Keratinocyte (primary cell): Measurements from ENCODE around the gene SGMS2. TPM values are rescaled to one million over a fixed set of nuclear protein-coding genes. Genes with fewer than 3 reads are reported as not detected.

ENCODE experiments used
- DNase-seq: peaks from one replicate; pipeline ENCODE4 v3.0.0-alpha.2; 2011; ENCODE audit warnings: low read depth, missing footprints, low spot score
- FAIRE-seq: peaks from 2 replicates; lab custom pipeline; 2011; peaks lifted over from hg19 to GRCh38; lab: Jason Lieb, UNC
- H2AFZ ChIP-seq: 2 replicates; pipeline ENCODE4 v1.6.0; 2012; ENCODE audit warnings: low read length, control low read depth, inconsistent platforms; ENCODE audit not compliant: control insufficient read depth
- H3K27ac ChIP-seq: 2 replicates; pipeline ENCODE4 v1.5.1; 2011; ENCODE audit warnings: low read length; ENCODE audit not compliant: control insufficient read depth, insufficient read depth
- H3K27me3 ChIP-seq: 3 replicates; pipeline ENCODE4 v1.6.0; 2011; ENCODE audit warnings: low read length; ENCODE audit not compliant: control insufficient read depth, insufficient read depth; ENCODE audit errors: extremely low read depth
- H3K36me3 ChIP-seq, 2 experiments: 2 replicates in 1 of 2; 3 replicates in 1 of 2; pipeline ENCODE4 v1.5.1; 2011; ENCODE audit warnings: low read length in 2 of 2, mild to moderate bottlenecking in 1 of 2; ENCODE audit not compliant: control insufficient read depth in 2 of 2, insufficient read depth in 2 of 2; ENCODE audit errors: extremely low read depth in 1 of 2
- H3K4me1 ChIP-seq: 3 replicates; pipeline ENCODE4 v1.5.1; 2011; ENCODE audit warnings: low read length; ENCODE audit not compliant: control insufficient read depth, insufficient read depth; ENCODE audit errors: extremely low read depth
- H3K4me2 ChIP-seq: 3 replicates; pipeline ENCODE4 v1.6.0; 2011; ENCODE audit warnings: low read depth, low read length; ENCODE audit not compliant: control insufficient read depth, insufficient read depth; ENCODE audit errors: extremely low read depth
- H3K4me3 ChIP-seq, 3 experiments: fragments of 200-600 bp in 1 of 3; sonication (generic) in 1 of 3; 2 replicates in 2 of 3; 3 replicates in 1 of 3; pipeline ENCODE4 v1.5.1; 2011 to 2016; ENCODE audit warnings: low read length in 3 of 3, mild to moderate bottlenecking in 3 of 3, control low read depth in 2 of 3, inconsistent platforms in 1 of 3, low read depth in 1 of 3, mixed read lengths in 1 of 3, mixed run types in 1 of 3, moderate library complexity in 1 of 3; ENCODE audit not compliant: control insufficient read depth in 2 of 3, insufficient read depth in 2 of 3; ENCODE audit errors: extremely low read depth in 1 of 3
- H3K79me2 ChIP-seq: 2 replicates; pipeline ENCODE4 v1.6.0; 2012; ENCODE audit warnings: low read length; ENCODE audit not compliant: control insufficient read depth, insufficient read depth
- H3K9ac ChIP-seq: 3 replicates; pipeline ENCODE4 v1.6.0; 2011; ENCODE audit warnings: low read length; ENCODE audit not compliant: control insufficient read depth, insufficient read depth; ENCODE audit errors: extremely low read depth
- H3K9me1 ChIP-seq: 3 replicates; pipeline ENCODE4 v1.6.0; 2011; ENCODE audit warnings: low read length; ENCODE audit not compliant: control insufficient read depth, insufficient read depth; ENCODE audit errors: extremely low read depth
- H3K9me3 ChIP-seq: 2 replicates; pipeline ENCODE4 v1.5.1; 2012; ENCODE audit warnings: low read depth, low read length; ENCODE audit not compliant: control insufficient read depth
- H4K20me1 ChIP-seq: 3 replicates; pipeline ENCODE4 v1.6.0; 2011; ENCODE audit warnings: low read length; ENCODE audit not compliant: control insufficient read depth, insufficient read depth; ENCODE audit errors: extremely low read depth
- EZH2 ChIP-seq: IDR thresholded peaks from one replicate; pipeline ENCODE4 v1.6.1; 2012; ENCODE audit warnings: inconsistent platforms, mild to moderate bottlenecking, low read length, moderate library complexity
- dilution Hi-C: fragments of 300-500 bp; cut with MboI; formaldehyde crosslinking; loops from one replicate; pipeline ENCODE4 v1.7.0; 2020; ENCODE audit warnings: low sequenced_read_pairs; ENCODE audit not compliant: extremely low pct_ligation_motif_present
- polyA plus RNA-seq, 5 experiments: library from polyadenylated mRNA; depleted of rRNA in 3 of 5; stranded (reverse) in 3 of 5; stranded (forward) in 1 of 5; unstranded in 1 of 5; fragments of >200 nt; gene quantifications; 1 replicate in 1 of 5; 2 replicates in 3 of 5; 3 replicates in 1 of 5; pipeline versions ENCODE4 v1.2.1 to v1.2.3, GENCODE V29; 2011 to 2012; ENCODE audit warnings: missing spikeins in 2 of 5, low read depth in 1 of 5, low replicate concordance in 1 of 5
- TF ChIP-seq, protein P1 (sequence below), 3 experiments: IDR thresholded peaks in 1 of 3; conservative IDR thresholded peaks in 1 of 3; optimal IDR thresholded peaks in 1 of 3; 2 replicates in 2 of 3; 3 replicates in 1 of 3; pipeline versions ENCODE3 to v1.5.1; 2011; ENCODE audit warnings: low read length in 3 of 3, mild to moderate bottlenecking in 3 of 3, moderate library complexity in 2 of 3, control low read depth in 1 of 3, inconsistent platforms in 1 of 3; ENCODE audit not compliant: insufficient read depth in 2 of 3; ENCODE audit errors: extremely low read depth in 1 of 3

The SGMS2 gene
- polyA plus RNA-seq, 1 donor (not counting 4 experiments of a cell fraction or from before 2014, with no cell fraction given), result 38.5 TPM

DNA sequence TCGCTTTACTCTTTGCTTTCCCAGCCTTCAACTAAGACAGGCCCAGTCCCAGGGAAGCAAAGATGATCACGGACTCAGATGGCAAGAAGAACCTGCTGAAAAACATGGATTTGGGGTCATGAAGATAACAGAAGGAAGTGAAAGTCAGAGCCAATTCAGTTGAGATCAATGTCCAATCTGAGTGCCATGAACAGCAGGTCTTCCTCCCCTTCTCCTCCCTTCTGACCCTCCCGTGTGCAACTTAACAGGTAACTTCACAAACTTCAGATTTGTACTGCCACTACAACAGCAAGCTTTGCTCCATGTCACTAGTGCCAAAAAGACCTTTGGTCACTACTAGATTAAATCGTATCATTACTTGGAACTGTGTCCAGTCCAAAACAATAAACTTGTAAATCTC lies 15.5 kb upstream of the SGMS2 start:
- DNase-seq (no peak), FAIRE-seq (no peak)
- H2AFZ ChIP-seq, result no peak overlapping the region
- H3K9me1 ChIP-seq, result no peaks in the 10 kb centered on the region
- dilution Hi-C loops, result no loop called here
- no peak overlapping the region for H3K27ac ChIP-seq
- no peaks in the 10 kb centered on the region for H3K27me3 ChIP-seq
- TF ChIP-seq, protein P1, sequence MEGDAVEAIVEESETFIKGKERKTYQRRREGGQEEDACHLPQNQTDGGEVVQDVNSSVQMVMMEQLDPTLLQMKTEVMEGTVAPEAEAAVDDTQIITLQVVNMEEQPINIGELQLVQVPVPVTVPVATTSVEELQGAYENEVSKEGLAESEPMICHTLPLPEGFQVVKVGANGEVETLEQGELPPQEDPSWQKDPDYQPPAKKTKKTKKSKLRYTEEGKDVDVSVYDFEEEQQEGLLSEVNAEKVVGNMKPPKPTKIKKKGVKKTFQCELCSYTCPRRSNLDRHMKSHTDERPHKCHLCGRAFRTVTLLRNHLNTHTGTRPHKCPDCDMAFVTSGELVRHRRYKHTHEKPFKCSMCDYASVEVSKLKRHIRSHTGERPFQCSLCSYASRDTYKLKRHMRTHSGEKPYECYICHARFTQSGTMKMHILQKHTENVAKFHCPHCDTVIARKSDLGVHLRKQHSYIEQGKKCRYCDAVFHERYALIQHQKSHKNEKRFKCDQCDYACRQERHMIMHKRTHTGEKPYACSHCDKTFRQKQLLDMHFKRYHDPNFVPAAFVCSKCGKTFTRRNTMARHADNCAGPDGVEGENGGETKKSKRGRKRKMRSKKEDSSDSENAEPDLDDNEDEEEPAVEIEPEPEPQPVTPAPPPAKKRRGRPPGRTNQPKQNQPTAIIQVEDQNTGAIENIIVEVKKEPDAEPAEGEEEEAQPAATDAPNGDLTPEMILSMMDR (optimal IDR thresholded peaks at IDR 0.05 in 1 of 3, IDR thresholded peaks at IDR 0.05 in 1 of 3, conservative IDR thresholded peaks at IDR 0.05 in 1 of 3; ENCODE audit: extremely low read depth in 1 of 3, insufficient read depth in 2 of 3, low read length in 3 of 3), result no peak
- TF ChIP-seq EZH2, result no peak
- no peak overlapping the region for H3K4me3 ChIP-seq
- H3K4me1 ChIP-seq, result peaks cover 4% of the 10 kb centered on the region
- H3K9me3 ChIP-seq, result no peaks in the 10 kb centered on the region
- no peaks in the 10 kb centered on the region for H3K36me3 ChIP-seq
- H3K9ac ChIP-seq, result no peak overlapping the region
- no peaks in the 10 kb centered on the region for H3K79me2 ChIP-seq
- no peaks in the 10 kb centered on the region for H4K20me1 ChIP-seq
- H3K4me2 ChIP-seq, result no peak overlapping the region

DNA sequence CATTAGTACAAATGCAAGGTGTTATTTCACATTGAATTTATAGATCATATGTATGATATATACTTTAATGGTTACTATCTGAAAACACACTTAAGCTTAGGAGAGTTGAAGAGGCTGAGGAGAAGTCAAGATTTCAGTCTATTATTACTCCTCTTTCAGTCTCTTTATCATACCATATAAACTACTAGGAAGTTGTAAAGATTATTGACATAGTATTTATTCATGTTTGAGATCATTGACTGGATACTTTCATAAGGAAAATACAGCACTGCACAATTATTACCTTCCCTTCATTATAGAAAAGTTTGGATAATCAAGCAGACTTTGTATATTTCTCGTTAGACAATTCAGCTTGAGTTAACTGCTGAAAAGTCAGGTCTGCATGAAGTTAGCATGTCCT lies 10.0 kb upstream of the SGMS2 start:
- H3K4me1 ChIP-seq, result peaks cover 4% of the 10 kb centered on the region
- no peak overlapping the region for H3K4me3 ChIP-seq
- H4K20me1 ChIP-seq, result no peaks in the 10 kb centered on the region
- H3K36me3 ChIP-seq, result no peaks in the 10 kb centered on the region
- TF ChIP-seq EZH2, result no peak
- TF ChIP-seq, protein P1 (optimal IDR thresholded peaks at IDR 0.05 in 1 of 3, IDR thresholded peaks at IDR 0.05 in 1 of 3, conservative IDR thresholded peaks at IDR 0.05 in 1 of 3; ENCODE audit: extremely low read depth in 1 of 3, insufficient read depth in 2 of 3, low read length in 3 of 3), result no peak
- no peak overlapping the region for H3K4me2 ChIP-seq
- H2AFZ ChIP-seq, result no peak overlapping the region
- H3K27me3 ChIP-seq, result no peaks in the 10 kb centered on the region
- no peak overlapping the region for H3K27ac ChIP-seq
- FAIRE-seq, result no peak
- no peaks in the 10 kb centered on the region for H3K9me1 ChIP-seq
- dilution Hi-C loops, result no loop called here
- H3K79me2 ChIP-seq, result no peaks in the 10 kb centered on the region
- no peak for DNase-seq
- no peak overlapping the region for H3K9ac ChIP-seq
- no peaks in the 10 kb centered on the region for H3K9me3 ChIP-seq
